Measurements from ENCODE around the gene ATRIP. TPM values are rescaled to one million over a fixed set of nuclear protein-coding genes. Genes with fewer than 3 reads are reported as not detected.
A peak's percentile ranks its signal among the peaks of the same experiment; 100 is the strongest.

ATRIP gene
- total RNA-seq, 1 donor from 2014 or later: 8.3 TPM

- no peaks in the 10 kb centered on the region for H3K9me3 Mint-ChIP-seq
- Histone ChIP-seq H3K9ac (no peak overlapping the region), H3K79me2 (ENCODE audit: low read depth) (peaks cover 41% of the 10 kb centered on the region), H3K27me3 (no peaks in the 10 kb centered on the region), H4K20me1 (ENCODE audit: low read depth) (no peaks in the 10 kb centered on the region), H3K9me3 (ENCODE audit: low read depth) (no peaks in the 10 kb centered on the region), H3K27ac (peak overlapping the region; percentile 71), H3K4me1 (peaks cover 17% of the 10 kb centered on the region), H2AFZ (replicated peaks) (no peak overlapping the region), H3K4me2 (peak overlapping the region; percentile 45), H3K36me3 (no peaks in the 10 kb centered on the region), H3F3A (ENCODE audit: low read depth) (peaks cover 59% of the 10 kb centered on the region), H3K4me3 (no peak overlapping the region)
- H3K4me3 Mint-ChIP-seq: peak overlapping the region; percentile 20
- TF ChIP-seq, protein P1, sequence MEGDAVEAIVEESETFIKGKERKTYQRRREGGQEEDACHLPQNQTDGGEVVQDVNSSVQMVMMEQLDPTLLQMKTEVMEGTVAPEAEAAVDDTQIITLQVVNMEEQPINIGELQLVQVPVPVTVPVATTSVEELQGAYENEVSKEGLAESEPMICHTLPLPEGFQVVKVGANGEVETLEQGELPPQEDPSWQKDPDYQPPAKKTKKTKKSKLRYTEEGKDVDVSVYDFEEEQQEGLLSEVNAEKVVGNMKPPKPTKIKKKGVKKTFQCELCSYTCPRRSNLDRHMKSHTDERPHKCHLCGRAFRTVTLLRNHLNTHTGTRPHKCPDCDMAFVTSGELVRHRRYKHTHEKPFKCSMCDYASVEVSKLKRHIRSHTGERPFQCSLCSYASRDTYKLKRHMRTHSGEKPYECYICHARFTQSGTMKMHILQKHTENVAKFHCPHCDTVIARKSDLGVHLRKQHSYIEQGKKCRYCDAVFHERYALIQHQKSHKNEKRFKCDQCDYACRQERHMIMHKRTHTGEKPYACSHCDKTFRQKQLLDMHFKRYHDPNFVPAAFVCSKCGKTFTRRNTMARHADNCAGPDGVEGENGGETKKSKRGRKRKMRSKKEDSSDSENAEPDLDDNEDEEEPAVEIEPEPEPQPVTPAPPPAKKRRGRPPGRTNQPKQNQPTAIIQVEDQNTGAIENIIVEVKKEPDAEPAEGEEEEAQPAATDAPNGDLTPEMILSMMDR (IDR thresholded peaks at IDR 0.05): no peak
- TF ChIP-seq EZH2 (IDR thresholded peaks at IDR 0.05) (no peak), EZH2phosphoT487 (IDR thresholded peaks at IDR 0.05) (no peak)
- H3K27me3 Mint-ChIP-seq (ENCODE audit: insufficient read depth, low read depth): no peaks in the 10 kb centered on the region
- peaks cover 23% of the 10 kb centered on the region for H3K4me1 Mint-ChIP-seq
- DNase-seq (ENCODE audit: low spot score): peak; percentile 69
- H3K27ac Mint-ChIP-seq: peak overlapping the region; percentile 67
- peaks cover 4% of the 10 kb centered on the region for H3K36me3 Mint-ChIP-seq
Measured at GRCh38 chr3:48433472-48434118, 12.9 kb upstream of the ATRIP start.

DNA sequence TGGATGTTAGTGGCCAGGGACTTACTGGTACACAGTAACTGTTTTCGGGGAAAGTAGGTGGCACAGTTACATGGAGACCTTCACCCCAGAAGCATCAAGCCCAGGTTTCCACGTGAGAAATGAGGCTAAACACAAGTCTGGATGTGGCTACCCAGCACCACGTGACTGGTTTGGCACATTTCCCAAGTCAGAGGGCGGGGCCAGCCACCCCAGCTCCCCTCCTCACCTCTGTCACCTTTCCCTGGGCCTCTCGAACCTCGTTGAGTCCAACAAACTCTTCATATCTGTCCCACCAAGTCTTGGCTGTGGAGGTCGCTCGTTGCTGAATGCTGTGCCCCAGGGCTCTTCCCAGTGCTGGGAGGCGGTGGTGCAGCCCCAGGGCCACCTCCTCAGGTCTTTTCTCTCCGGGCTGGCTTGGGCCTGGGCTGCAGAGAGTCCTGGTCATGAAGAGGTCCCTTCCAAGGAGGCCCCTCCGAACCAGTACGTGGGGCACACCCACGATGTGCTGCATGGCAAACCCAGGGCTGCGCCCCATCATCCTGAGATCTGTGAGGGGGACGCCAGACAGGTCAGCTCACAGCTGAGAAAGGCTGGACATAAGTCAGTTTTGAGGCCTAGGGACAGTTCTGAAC lies 11.8 kb upstream of the ATRIP start:
- Histone ChIP-seq H3K27me3 (no peaks in the 10 kb centered on the region), H3K27ac (no peak overlapping the region), H3F3A (ENCODE audit: low read depth) (peaks cover 66% of the 10 kb centered on the region), H3K79me2 (ENCODE audit: low read depth) (peaks cover 40% of the 10 kb centered on the region), H3K4me2 (no peak overlapping the region), H2AFZ (replicated peaks) (no peak overlapping the region), H3K4me3 (no peak overlapping the region), H3K36me3 (no peaks in the 10 kb centered on the region), H3K9me3 (ENCODE audit: low read depth) (no peaks in the 10 kb centered on the region), H3K4me1 (peaks cover 20% of the 10 kb centered on the region), H3K9ac (no peak overlapping the region), H4K20me1 (ENCODE audit: low read depth) (no peaks in the 10 kb centered on the region)
- H3K9me3 Mint-ChIP-seq: no peaks in the 10 kb centered on the region
- no peaks in the 10 kb centered on the region for H3K27me3 Mint-ChIP-seq (ENCODE audit: insufficient read depth, low read depth)
- TF ChIP-seq, protein P1 (IDR thresholded peaks at IDR 0.05): no peak
- TF ChIP-seq EZH2 (IDR thresholded peaks at IDR 0.05) (no peak), EZH2phosphoT487 (IDR thresholded peaks at IDR 0.05) (no peak)
- H3K27ac Mint-ChIP-seq: peak overlapping the region; percentile 67
- peak overlapping the region; percentile 30 for H3K4me3 Mint-ChIP-seq
- DNase-seq (ENCODE audit: low spot score): no peak
- H3K4me1 Mint-ChIP-seq: peaks cover 30% of the 10 kb centered on the region
- H3K36me3 Mint-ChIP-seq: peaks cover 4% of the 10 kb centered on the region

DNA sequence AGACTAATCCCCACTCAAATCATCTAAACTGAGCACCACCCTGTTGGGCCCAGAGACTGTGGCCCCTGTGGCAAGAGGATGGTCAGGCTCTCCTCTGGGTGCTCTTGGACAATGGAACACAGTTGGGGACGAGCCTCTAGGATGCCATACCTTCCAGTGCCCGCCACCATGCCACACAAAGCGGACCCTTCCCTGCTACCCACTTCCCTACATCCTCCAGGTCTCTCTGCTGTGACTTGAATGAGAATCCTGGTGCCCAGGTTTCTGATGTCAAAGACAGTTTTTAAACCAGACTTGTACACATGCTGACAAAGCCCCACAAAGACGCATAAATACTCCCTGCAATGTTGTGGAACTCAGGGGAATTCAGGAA lies 11.3 kb upstream of the ATRIP start:
- H3K4me2 ChIP-seq: no peak overlapping the region
- no peak for DNase-seq (ENCODE audit: low spot score)
- H3K36me3 Mint-ChIP-seq: peaks cover 4% of the 10 kb centered on the region
- H3K27ac ChIP-seq: no peak overlapping the region
- H3K27ac Mint-ChIP-seq: peak overlapping the region; percentile 15
- no peak overlapping the region for H3K9ac ChIP-seq
- H4K20me1 ChIP-seq (ENCODE audit: low read depth): no peaks in the 10 kb centered on the region
- H3K27me3 ChIP-seq: no peaks in the 10 kb centered on the region
- peaks cover 39% of the 10 kb centered on the region for H3K79me2 ChIP-seq (ENCODE audit: low read depth)
- TF ChIP-seq EZH2 (IDR thresholded peaks at IDR 0.05) (no peak), EZH2phosphoT487 (IDR thresholded peaks at IDR 0.05) (no peak)
- TF ChIP-seq, protein P1 (IDR thresholded peaks at IDR 0.05): no peak
- peaks cover 63% of the 10 kb centered on the region for H3F3A ChIP-seq (ENCODE audit: low read depth)
- no peak overlapping the region for H2AFZ ChIP-seq (replicated peaks)
- no peak overlapping the region for H3K4me3 Mint-ChIP-seq
- peaks cover 33% of the 10 kb centered on the region for H3K4me1 Mint-ChIP-seq
- H3K4me1 ChIP-seq: peaks cover 19% of the 10 kb centered on the region
- H3K9me3 ChIP-seq (ENCODE audit: low read depth): no peaks in the 10 kb centered on the region
- H3K27me3 Mint-ChIP-seq (ENCODE audit: insufficient read depth, low read depth): no peaks in the 10 kb centered on the region
- no peaks in the 10 kb centered on the region for H3K36me3 ChIP-seq
- no peak overlapping the region for H3K4me3 ChIP-seq
- H3K9me3 Mint-ChIP-seq: no peaks in the 10 kb centered on the region
